ENCODE measurements around the gene PADI2. TPM values are rescaled to one million over a fixed set of nuclear protein-coding genes. Genes with fewer than 3 reads are reported as not detected.

The PADI2 gene
- total RNA-seq, 4 donors from 2014 or later, result 156 to 176 (median 171) TPM

GRCh38 chr1:17091252-17091651 lies 28.0 kb downstream of the PADI2 start:
- DNase-seq (no peak), ATAC-seq (no peak)
- H3K4me1 ChIP-seq, result peaks cover 20 to 50% of the 10 kb centered on the region in 2 donors
- H3K4me3 ChIP-seq, result no peak overlapping the region
- in situ Hi-C loops (cut with MboI; ENCODE audit: low sequenced_read_pairs in 4 of 4), result no loop called here
- no peaks in the 10 kb centered on the region for H3K27me3 ChIP-seq
- intact Hi-C loops (cut with DNase I; ENCODE audit: low total_unique reads), result loop anchor here (5.0 kb wide), 1 partner anchor 1791 kb away; no protein-coding TSS in a partner anchor
- H3K36me3 ChIP-seq, result peaks cover 0 to 43% of the 10 kb centered on the region in 2 donors
- TF ChIP-seq POLR2A (IDR thresholded peaks at IDR 0.05) (no peak), CTCF (IDR thresholded peaks at IDR 0.05 in 4 of 5, conservative IDR thresholded peaks at IDR 0.05 in 1 of 5) (no peak)
- no peaks in the 10 kb centered on the region for H3K9me3 ChIP-seq
- peak overlapping the region; percentile 49 to 97 (median 78) for H3K27ac ChIP-seq

- DNase-seq, result no peak
- in situ Hi-C loops (cut with MboI; ENCODE audit: low sequenced_read_pairs in 4 of 4), result no loop called here
- Histone ChIP-seq H3K9me3 (no peaks in the 10 kb centered on the region), H3K27ac (peak overlapping the region in 3 of 4 donors; percentile 8 to 97 (median 96)), H3K4me1 (peaks cover 14 to 32% of the 10 kb centered on the region in 2 donors), H3K36me3 (peaks cover 0 to 40% of the 10 kb centered on the region in 2 donors), H3K4me3 (no peak overlapping the region), H3K27me3 (no peaks in the 10 kb centered on the region)
- TF ChIP-seq CTCF (IDR thresholded peaks at IDR 0.05 in 4 of 5, conservative IDR thresholded peaks at IDR 0.05 in 1 of 5), result no peak
- TF ChIP-seq POLR2A (IDR thresholded peaks at IDR 0.05), result no peak
- intact Hi-C loops (cut with DNase I; ENCODE audit: low total_unique reads), result no loop called here
- no peak for ATAC-seq
Observed at GRCh38 chr1:17089506-17089905, 29.7 kb downstream of the PADI2 start.

- in situ Hi-C loops (cut with MboI; ENCODE audit: low sequenced_read_pairs in 4 of 4), result no loop called here
- intact Hi-C loops (cut with DNase I; ENCODE audit: low total_unique reads), result no loop called here
- ATAC-seq (no peak), DNase-seq (no peak)
- Histone ChIP-seq H3K27ac (peak overlapping the region in 3 of 4 donors; percentile 52 to 97 (median 70)), H3K9me3 (no peaks in the 10 kb centered on the region), H3K4me1 (peaks cover 23 to 29% of the 10 kb centered on the region in 2 donors), H3K27me3 (no peaks in the 10 kb centered on the region), H3K36me3 (peaks cover 0 to 42% of the 10 kb centered on the region in 2 donors), H3K4me3 (no peak overlapping the region)
- TF ChIP-seq POLR2A (IDR thresholded peaks at IDR 0.05) (no peak), CTCF (IDR thresholded peaks at IDR 0.05 in 4 of 5, conservative IDR thresholded peaks at IDR 0.05 in 1 of 5) (no peak)
Observed at GRCh38 chr1:17086751-17087150, 32.5 kb downstream of the PADI2 start.

GRCh38 chr1:17084787-17085186 lies 34.5 kb downstream of the PADI2 start:
- Histone ChIP-seq H3K27me3 (no peaks in the 10 kb centered on the region), H3K4me1 (peaks cover 19 to 29% of the 10 kb centered on the region in 2 donors), H3K9me3 (no peaks in the 10 kb centered on the region), H3K4me3 (no peak overlapping the region), H3K36me3 (peaks cover 0 to 29% of the 10 kb centered on the region in 2 donors), H3K27ac (peak overlapping the region; percentile 37 to 97 (median 61))
- ATAC-seq, result peak in 1 of 2 donors; percentile 45
- in situ Hi-C loops (cut with MboI; ENCODE audit: low sequenced_read_pairs in 4 of 4) (no loop called here), intact Hi-C loops (cut with DNase I; ENCODE audit: low total_unique reads) (no loop called here)
- TF ChIP-seq POLR2A (IDR thresholded peaks at IDR 0.05) (no peak), CTCF (IDR thresholded peaks at IDR 0.05 in 4 of 5, conservative IDR thresholded peaks at IDR 0.05 in 1 of 5) (no peak)
- no peak for DNase-seq

- TF ChIP-seq POLR2A (IDR thresholded peaks at IDR 0.05) (no peak), CTCF (IDR thresholded peaks at IDR 0.05 in 4 of 5, conservative IDR thresholded peaks at IDR 0.05 in 1 of 5) (no peak)
- peaks cover 19 to 29% of the 10 kb centered on the region in 2 donors for H3K4me1 ChIP-seq
- no peak overlapping the region for H3K4me3 ChIP-seq
- peaks cover 0 to 39% of the 10 kb centered on the region in 2 donors for H3K36me3 ChIP-seq
- DNase-seq (no peak), ATAC-seq (no peak)
- intact Hi-C loops (cut with DNase I; ENCODE audit: low total_unique reads), result no loop called here
- peak overlapping the region in 3 of 4 donors; percentile 65 to 97 (median 70) for H3K27ac ChIP-seq
- H3K9me3 ChIP-seq, result no peaks in the 10 kb centered on the region
- H3K27me3 ChIP-seq, result no peaks in the 10 kb centered on the region
- in situ Hi-C loops (cut with MboI; ENCODE audit: low sequenced_read_pairs in 4 of 4), result no loop called here
Observed at GRCh38 chr1:17082761-17083160, 36.5 kb downstream of the PADI2 start.

All from gastrocnemius medialis (tissue), 4 donors.